HG03460 (cell line): ENCODE measurements around the gene DNAH17.

ENCODE experiments used
- ATAC-seq: cut with Tn5 transposase; IDR thresholded peaks from one replicate; pipeline ENCODE4 v1.9.1; 2021; ENCODE audit not compliant: unreplicated experiment

Gene DNAH17

DNA sequence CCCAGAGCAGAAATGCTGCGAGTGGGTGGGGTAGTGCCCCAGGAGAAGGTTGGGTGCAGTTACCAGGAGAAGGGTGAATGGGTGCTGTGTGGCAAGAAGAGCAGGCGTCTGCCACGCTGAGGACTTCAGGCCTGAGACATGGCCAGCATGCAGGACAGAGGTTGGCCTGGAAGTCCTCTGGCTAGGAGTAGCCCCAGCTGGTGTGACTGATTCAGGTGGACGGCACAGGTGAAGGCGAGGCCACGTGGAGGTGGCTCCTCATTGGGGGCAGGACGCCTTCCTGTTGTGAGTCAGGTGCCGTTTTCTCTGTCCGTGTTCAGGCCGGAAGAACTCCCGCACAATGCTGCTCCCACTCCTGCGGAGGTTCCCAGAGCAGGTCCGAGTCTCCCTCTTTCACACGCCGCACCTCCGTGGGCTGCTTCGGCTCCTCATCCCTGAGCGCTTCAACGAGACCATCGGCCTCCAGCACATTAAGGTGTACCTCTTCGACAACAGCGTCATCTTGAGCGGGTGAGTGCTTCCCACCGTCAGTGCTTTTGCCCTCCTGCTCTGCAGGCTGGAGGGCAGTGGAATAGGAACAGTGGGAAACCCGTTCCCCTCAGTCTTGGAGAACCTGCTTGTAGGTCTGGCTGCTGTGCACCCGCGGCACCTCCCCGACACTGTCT is 178.0 kb downstream of the DNAH17 start:
- ATAC-seq = no peak

DNA sequence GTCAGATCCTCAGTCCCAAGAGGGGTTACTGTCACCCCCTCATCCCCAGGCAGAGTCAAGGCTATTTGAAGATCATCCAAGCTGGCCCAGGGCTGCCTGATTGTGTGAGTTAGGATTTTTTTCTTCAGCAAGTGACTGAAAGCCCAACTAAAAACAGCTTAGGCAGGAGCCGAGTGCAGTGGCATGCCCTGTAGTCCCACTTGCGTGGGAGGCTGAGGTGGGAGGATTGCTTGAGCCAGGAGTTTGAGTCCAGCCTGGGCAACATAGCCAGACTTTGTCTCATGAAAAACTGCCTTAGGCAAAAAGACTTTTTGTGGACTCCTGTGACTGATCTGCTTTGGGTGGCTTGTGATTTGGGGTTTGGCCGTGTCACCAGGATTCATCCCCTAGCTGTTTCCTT is 178.8 kb downstream of the DNAH17 start:
- ATAC-seq = no peak

DNA sequence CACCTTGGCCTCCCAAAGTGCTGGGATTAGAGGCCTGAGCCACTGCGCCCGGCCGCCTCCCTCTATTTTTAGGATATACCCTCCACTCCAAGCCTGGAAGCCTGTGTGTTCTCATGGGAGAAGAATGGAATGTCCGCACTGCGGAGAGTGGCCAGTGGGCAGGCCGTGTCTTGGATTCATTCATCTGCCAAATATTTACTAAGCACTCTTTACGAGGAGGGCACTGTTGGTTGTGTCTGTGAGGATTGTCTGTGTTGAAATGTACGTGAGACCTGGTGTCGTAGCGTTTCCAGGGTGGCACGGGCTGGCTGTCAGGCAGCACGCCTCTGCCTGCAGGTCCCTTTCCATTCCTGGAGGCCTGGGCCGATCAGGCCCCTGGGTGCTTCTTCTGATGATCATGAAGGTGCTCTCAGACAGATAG is 179.5 kb downstream of the DNAH17 start:
- ATAC-seq = no peak

DNA sequence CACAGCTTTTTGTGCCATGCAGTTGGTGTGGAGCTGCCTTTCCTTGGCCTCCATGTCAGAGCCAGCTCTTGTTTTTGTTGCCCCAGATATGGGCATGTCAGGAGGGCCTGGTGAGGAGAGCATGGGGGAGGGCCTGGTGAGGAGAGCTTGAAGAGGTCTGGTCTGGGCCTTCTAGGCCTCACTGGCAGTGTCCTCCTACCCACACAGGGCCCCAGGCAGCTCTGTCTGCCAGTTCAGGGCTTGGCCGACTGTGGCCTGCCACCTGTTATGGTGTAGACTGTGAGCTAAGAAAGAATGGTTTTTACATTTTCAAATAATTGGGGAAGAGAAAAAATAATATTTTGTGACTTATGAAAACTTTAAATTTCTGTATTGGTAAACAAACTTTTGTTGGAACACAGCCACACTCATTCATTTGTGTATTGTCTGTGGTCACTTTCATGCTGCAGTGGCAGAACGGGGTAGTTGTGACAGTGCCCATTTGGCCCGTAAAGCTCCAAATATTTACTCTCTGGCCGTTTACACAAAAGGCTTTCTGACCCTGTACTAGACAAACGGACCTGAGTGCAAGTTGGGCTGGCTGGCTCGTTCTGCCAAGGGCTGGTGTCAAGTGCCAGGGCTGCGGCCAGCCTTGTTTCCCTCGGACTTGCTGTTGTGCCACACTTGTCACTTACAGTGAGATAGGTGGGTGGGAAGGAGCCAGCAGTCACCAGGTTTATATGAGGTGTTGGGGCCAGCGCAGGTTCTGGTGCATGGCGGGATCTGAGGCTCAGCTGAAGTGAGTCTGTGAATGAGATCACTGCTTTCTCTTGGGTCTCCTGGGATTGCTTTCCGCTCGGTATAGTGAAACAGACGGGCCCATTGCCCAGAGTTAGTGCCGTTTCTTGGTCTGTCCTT is 180.5 kb downstream of the DNAH17 start:
- no peak for ATAC-seq

DNA sequence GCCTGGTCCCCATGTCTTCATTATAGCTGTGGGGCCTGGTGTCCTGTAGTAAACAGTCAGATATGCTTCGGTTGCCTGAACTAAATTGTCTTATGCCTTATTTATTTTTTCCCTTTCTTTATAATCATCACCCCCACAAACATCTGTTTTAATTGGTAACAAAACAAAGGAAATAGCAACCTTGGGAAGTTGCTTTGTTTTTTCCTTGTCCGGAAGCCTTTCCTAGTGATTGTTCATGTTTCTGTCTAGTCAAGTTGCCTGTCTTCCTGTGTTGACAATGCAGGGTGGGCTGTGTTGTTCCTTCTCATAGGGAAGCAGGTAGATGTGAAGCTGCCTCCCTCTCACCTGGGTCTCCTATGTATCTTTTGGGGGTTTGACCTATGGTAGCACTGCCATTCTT is 182.0 kb downstream of the DNAH17 start:
- ATAC-seq = no peak

DNA sequence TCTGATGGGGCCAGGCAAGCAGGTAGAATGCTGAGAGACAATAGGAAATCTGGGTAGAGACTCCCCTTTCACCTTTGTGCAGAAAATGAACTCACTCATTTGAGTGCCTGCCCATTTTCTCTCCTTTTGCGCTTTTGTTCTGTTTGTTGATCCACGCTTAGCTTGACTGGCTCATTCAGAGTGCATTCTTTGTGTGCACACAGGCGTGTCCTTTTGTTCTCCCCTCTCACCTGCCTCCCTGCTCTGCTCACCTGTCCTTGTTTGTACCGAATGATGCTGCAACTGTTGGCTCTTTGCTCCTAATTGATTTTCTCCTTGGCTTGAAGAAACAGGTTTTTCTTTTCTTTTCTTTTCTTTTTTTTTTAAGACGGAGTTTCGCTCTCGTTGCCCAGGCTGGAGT is 183.0 kb downstream of the DNAH17 start:
- ATAC-seq = no peak

DNA sequence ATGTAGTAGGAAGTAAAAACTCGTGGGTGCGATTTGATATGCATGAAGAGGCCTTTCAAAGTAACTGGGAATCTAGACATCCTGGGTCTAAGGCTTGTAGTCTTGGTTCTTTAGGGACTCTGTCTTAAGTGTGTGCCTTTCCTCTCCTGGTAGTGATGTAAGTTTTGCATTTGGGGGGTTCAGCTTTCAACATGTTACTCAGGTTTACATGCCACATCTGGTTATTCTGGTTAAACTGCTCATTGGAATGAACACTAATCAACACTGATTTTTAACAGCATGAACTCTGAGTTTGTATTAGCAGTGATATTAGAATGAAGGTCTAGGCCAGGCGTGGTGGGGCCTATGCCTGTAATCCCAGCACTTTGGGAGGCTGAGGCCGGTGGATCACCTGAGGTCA is 183.6 kb downstream of the DNAH17 start:
- no peak for ATAC-seq

DNA sequence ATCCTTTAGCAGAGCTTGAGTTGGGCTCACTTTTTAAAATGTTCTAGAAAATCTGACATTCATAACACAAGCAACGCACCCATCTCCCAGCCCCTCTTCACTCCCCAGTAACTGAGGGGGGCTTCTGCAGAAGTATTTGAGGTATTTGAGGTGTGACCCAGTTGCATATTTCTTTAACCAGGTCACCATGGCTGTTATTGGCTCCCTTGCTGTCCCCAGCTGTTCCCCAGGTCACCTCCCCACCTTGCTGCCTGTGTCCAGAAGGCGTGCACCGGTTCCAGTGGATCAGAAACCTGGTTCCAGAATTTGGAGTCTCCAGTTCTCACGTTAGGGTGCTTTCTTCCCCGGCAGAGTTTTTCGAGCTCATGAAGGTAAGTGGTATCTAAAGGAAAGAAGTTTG is 184.9 kb downstream of the DNAH17 start:
- no peak for ATAC-seq

DNA sequence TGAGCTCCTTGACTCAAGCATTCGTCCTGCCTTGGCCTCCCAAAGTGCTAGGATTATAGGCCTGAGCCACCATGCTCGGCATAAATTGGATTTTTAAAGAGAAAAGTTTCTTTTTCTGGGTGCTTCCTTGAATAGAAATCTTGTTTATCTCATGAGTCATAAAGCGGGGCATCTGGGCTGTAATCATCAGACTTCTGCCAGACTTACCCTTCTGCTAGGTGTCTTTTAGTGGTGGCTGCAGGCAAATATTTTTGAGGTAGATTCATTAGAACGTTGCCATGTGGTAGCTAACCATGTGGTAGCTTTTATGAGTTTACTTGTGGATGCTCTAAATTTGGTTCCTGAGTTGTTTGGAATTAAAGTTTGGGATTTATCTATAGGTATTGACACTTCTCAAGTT is 185.4 kb downstream of the DNAH17 start:
- no peak for ATAC-seq

DNA sequence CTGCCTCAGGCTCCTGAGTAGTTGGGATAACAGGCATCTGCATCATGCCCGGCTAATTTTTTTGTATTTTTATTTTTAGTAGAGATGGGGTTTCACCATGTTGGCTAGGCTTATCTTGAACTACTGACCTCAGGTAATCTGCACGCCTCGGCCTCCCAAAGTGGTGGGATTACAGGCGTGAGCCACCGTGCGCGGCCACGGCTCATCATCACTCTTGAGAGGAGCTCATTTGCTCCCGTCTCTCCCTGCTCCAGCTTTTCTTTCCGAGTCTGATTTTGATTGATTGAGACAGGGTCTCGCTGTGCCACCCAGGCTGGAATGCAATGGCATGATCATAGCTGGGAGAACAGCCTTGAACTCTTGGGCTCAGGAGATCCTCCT is 186.2 kb downstream of the DNAH17 start:
- ATAC-seq = no peak

DNA sequence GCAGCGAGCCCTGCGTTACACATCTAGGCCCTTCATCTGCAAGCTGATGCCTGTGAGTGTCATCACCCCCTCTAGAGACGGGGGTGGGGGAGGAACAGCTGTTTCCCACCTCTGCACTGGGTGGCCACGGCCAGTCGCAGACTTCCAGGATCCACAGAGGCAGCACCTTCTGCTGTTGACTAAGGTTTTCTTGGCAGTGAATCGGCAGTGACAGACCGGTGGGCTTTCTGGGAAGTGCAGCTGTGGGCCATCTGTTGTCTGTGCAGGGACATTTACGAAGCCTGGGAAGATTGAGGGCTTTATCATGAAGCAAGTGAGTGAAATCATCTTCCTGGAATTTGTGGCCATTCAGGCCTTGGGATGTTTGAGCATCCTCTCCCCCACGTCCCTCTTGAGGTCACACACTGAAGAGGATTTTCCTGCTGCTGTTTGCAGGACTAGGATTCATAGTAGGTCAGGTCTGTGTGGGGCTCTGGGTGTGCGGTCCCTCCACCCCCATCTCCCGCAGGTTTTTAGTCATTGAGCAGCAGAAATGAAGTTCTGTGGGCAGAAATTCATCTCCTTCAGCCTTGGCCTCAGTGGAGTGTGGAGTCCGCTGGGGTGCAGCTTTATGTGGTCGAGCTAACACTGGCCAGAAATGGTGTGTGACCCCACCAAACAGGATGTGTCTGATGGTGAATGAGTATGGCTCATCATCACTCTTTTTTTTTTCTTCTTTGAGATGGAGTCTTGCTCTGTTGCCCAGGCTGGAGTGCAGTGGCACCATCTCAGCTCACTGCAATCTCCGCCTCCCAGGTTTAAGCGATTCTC is 186.8 kb downstream of the DNAH17 start:
- ATAC-seq = no peak

DNA sequence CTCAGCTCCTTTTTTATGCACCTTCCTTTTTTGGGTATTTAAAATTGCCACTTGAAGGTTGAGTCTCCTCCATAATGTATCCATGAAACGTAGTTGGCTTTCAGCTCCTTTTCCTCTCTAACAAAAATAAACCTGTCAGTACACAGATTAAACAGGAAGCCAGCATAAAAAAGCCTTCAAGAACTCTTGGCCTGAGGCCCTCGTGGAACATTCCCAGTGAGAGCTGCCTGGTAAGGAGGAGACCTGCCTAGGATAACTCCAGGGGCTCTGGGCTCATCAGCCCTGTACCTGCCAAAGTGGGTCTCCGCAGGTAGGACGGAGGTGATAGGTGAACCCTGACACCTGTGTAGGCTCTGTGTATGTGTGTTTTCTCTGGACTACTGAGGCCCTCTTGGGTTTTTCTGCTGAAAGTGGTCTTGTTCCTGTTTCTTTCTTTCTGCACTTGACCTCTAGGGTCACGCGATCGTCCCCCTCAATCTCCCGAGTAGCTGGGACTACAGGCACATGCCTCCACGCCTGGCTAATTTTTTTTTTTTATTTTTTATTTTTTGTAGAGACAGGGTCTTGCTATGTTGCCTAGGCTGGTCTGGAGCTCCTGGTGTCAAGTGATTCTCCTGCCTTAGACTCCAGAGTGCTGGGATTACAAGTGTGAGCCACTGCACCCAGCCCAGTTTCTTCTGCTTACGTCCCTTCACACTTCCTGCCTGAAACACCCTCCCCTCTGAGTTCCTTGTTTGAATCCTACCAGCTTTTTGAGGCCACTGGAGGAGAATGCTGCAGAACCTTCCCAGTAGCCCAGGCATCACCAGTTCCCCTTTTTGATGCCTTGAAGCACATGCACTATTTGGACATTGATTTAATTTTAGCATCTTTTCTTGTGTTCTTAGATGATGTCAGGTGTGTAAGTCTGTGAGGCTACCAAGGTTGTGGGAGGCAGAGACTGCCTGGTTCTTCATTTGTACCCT is 188.9 kb downstream of the DNAH17 start:
- ATAC-seq = no peak

DNA sequence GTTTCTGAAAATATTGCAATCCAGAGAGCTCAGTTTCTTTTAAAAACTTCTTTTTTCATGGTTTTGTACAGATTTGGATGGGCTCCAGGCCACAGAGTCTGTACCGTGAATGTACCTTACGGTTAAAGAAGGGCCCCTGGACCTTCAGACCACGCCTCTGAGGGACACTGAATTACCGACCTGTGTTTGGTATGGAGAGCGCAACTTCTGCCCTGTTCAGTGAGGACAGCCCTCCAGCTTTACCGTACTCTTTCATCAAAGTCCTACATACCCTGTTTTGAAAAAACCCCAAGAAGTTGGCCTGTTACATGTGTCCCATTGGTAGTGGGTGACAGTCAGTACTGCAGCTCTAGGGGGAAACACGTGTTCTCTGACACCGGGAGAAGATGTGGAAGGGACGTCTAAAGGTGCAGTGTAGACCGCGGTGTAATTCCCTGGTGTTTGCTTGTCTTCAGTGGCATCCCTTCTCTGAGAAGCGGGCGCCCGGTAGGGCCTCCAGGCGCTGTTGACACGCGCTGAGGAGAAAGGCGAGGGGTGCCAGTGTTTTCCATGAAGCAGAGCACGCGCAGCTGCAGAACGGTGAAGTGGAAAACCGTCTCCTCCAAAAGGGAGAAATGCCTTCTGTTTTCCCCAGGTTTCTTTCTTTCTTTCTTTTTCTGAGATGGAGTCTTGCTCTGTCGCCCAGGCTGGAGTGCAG is 192.6 kb downstream of the DNAH17 start:
- no peak for ATAC-seq

DNA sequence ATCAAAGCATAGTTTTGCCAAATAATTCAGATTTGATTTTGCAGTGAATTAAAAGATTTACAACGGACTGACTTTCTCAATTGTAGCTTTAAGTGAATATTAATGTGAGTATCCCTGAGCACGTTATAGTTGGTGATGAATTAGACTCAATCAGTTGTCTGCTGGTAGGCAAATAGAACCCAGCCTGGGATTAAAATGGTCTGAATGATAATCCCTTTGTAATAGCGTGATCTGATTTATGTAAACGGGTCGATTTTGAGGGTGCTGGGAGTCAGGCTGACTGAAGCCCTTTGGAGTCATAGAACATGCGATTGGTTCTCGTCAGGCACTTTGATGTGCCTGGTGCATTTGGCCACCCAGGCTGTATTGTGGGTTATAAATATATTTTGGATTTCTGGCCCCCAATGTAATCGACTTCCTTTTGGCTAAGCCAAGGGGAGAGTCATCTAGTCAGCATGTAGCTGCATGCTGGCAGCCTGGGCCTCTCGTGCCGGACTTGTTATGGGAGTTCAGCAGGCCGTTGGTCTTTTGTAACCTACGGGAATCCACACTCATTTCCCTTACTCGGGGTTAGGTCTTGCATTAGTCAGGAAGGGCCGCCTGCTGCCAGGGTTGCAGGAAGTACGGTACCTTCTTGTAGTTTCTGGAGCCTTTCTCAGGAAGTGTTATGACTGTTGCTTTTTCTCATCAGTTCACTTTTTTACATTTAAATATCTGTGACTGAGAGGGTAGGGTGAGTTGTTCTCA is 193.3 kb downstream of the DNAH17 start:
- no peak for ATAC-seq

DNA sequence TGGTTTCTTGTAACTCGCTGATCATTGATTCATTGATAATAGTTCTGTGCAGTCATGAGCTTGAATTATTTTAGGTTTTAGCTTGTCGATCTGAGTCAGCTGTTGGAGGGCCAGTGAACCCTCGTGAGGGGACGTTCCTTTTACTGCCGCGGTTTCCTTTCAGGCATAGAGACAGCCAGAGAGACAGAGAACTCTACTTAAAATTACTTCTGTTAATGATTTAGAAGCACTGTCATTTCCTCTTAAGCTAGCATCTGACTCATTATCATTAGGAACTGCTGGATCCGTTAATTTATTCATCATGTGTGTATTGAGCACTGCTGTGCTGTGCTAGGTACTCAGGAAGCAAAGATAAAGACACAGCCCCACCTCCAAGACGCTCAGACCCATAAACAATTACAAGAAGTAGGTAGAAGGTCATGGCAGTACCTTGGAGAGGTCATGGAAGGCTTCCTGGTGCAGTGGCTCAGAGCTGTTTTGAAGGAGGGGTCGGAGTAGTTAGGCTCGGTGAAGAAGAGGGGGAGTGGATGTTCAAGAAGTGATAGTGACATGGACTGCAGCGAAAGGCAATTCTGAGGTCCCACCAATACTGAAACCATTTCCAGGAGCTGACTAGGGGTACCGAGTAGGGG is 195.5 kb downstream of the DNAH17 start:
- no peak for ATAC-seq

DNA sequence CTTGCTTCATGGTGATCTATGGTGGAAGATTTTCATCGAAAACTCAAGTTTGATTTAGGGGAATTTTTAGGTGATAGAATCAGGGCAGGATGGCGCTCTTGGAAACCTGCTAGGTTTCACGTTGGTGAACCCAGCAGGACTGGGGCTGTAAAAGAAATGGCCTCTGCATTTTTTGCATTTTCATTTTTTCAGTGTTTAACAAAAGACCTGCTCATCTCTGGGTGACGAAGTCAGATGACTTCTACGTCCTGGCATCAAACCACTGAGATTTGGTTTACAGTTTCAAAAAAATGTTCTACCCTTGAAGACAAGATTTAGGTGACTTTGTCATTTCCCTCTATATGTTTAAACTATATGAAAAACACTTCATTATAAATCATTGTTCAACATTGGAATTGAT is 196.8 kb downstream of the DNAH17 start:
- no peak for ATAC-seq

DNA sequence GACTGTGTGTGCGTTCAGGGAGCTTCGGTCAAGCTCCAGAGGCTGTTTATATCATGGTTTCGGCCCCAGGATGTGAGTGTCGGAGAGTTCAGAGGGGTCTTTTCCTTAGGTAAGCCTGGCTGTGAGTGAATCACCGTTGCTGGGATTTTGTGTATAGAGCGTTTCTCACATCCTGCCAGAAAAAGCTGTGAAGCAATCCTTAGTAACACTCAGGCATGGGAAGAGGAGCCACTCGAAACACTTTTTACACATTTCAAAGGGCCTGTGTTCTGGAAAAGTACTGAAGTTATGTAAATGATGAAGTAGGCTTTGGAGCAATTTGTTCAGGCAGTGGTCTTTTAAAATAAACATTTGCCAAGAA is 198.1 kb downstream of the DNAH17 start:
- ATAC-seq = no peak

DNA sequence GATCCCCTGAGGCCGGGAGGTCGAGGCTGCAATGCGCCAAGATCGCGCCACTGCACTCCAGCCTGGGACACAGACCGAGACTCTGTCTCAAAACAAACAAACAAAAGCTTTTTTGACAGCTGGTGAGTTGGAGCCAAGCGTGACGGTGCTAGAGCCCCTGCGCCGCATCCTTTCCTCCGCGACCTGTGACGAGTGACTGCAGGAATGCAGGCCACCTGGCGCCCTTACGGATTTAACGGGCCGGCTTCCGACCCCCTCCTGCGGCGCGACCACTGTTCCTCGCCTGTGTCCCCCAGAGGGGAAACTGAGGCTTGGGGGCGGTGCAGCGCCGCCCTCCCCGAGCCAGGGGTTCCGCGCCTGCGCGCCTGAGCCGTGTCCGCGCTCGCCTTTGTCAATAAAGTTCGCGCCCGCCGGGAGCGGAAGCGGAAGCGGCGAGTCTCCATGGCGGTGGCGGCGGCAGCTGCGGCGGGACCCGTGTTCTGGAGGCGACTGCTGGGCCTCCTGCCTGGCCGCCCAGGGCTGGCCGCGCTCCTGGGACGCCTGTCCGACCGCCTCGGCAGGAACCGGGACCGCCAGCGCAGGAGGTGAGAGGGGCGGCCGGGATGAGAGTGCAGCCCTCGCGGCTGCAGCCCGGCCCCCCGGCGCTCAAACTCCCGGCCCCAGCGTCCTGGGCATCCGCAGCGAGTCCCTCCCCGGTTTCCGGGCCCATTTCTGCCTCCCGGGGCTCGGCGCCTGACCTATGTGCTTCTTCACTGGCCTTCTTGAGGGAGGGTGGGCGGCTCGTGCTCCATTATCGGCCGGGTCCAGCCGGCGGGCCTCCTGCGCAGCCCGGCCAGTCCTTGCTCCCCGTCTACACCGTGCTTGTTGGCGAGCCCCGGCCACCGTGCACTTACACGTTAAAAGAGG is 198.7 kb downstream of the DNAH17 start, which contains the start of gene PGS1:
PGS1 (plus strand) TSS at position 425 of the 906 bp plus-strand sequence; CDS start at position 442, 17 bp downstream.
- peak; percentile 40 for ATAC-seq
